Measurements from ENCODE around the gene FBXO36. TPM values are rescaled to one million over a fixed set of nuclear protein-coding genes. Genes with fewer than 3 reads are reported as not detected.

The FBXO36 gene
- total and polyA plus RNA-seq, 2 of the 4 experiments (the other 2 are of a cell fraction) = 1.3 to 2.2 TPM

GRCh38 chr2:229884775-229885699 lies 37.3 kb upstream of the FBXO36 start:
- peaks cover 3% of the 10 kb centered on the region for H3K9me1 ChIP-seq (ENCODE audit: insufficient read depth, low read length)
- DNase-seq = no peak

More at GRCh38 chr2:229884775-229885699, 37.3 kb upstream of the FBXO36 start:
- Histone ChIP-seq H3K4me2 (ENCODE audit: low read depth, low read length) (no peak overlapping the region), H2AK9ac (replicated peaks; ENCODE audit: low read depth, low read length, poor library complexity) (no peak overlapping the region), H2BK120ac (ENCODE audit: low read depth, low read length) (no peak overlapping the region), H3K4me1 (ENCODE audit: control insufficient read depth, insufficient read depth, low read length) (no peaks in the 10 kb centered on the region), H4K8ac (ENCODE audit: low read depth in 2 of 2, low read length in 2 of 2) (no peak overlapping the region), H4K20me1 (ENCODE audit: insufficient read depth, low read length) (peaks cover 77% of the 10 kb centered on the region), H4K91ac (ENCODE audit: insufficient read depth, low read depth, low read length) (no peak overlapping the region), H3K18ac (ENCODE audit: low read depth, low read length) (no peak overlapping the region), H2BK5ac (ENCODE audit: low read depth, low read length, poor library complexity, severe bottlenecking) (no peak overlapping the region), H2BK20ac (ENCODE audit: low read depth, low read length) (no peak overlapping the region), H3K79me1 (ENCODE audit: low read depth in 1 of 2, low read length in 2 of 2) (peaks cover 11 to 69% of the 10 kb centered on the region in 2 experiments; a peak in 3 of 4 replicates), H3K9ac (ENCODE audit: low read depth, low read length) (no peak overlapping the region), H3K56ac (ENCODE audit: extremely low read depth, insufficient read depth, low read length) (no peak overlapping the region), H2AK5ac (ENCODE audit: low read depth, low read length) (no peak overlapping the region), H3K23ac (ENCODE audit: low read depth, low read length) (no peak overlapping the region), H4K5ac (ENCODE audit: low read depth, low read length) (no peak overlapping the region), H3K14ac (replicated peaks; ENCODE audit: low read depth, low read length) (no peak overlapping the region), H2BK15ac (ENCODE audit: low read depth, low read length) (no peak overlapping the region), H3K4ac (ENCODE audit: low read depth, low read length) (no peak overlapping the region), H3K9me3 (ENCODE audit: control insufficient read depth, insufficient read depth, low read length) (no peaks in the 10 kb centered on the region), H3K27me3 (ENCODE audit: control insufficient read depth, insufficient read depth, low read length) (no peaks in the 10 kb centered on the region), H2AFZ (replicated peaks; ENCODE audit: low read length, poor library complexity) (no peak overlapping the region), H3K27ac (ENCODE audit: insufficient read depth, low read length) (no peak overlapping the region), H3K36me3 (ENCODE audit: control insufficient read depth, insufficient read depth, low read length) (peaks cover 14% of the 10 kb centered on the region), H3K4me3 (ENCODE audit: insufficient read depth, low read depth, low read length) (no peak overlapping the region)
- no peak for TF ChIP-seq RCOR1 (IDR thresholded peaks at IDR 0.05; ENCODE audit: insufficient replicate concordance, low read length)
- TF ChIP-seq FOS (IDR thresholded peaks at IDR 0.05; ENCODE audit: low read depth, low read length) = no peak
- no peak for TF ChIP-seq NFE2L2 (IDR thresholded peaks at IDR 0.05; ENCODE audit: low read depth, low read length)
- ChIA-PET CTCF (no interaction called here), POLR2A (ENCODE audit: unreplicated experiment) (no interaction called here)
- no CpG with 5 or more reads among the region's 5 CpGs for WGBS, 2 experiments (ENCODE audit: extremely low coverage in 2 of 2, insufficient read length in 1 of 2)
- in situ Hi-C loops (cut with MboI; ENCODE audit: low sequenced_read_pairs) = no loop called here
- dilution Hi-C loops (cut with HindIII; ENCODE audit: low sequenced_read_pairs, unreplicated experiment) = no loop called here
- no peak for ATAC-seq (ENCODE audit: low read depth)
- intact Hi-C loops (cut with micrococcal nuclease) = no loop called here
- BruUV-seq (replicated peaks) = no TSS peak

All from IMR-90 (cell line).